MM.1S (cell line): Measurements from ENCODE around the gene PDZRN3.

Source experiments
- DNase-seq: peaks from one replicate; pipeline ENCODE4 v3.0.0-alpha.2; 2015
- H2AFZ ChIP-seq: fragments of 300-600 bp; sonication (generic); 2 replicates; pipeline ENCODE4 v1.6.0; 2016; ENCODE audit warnings: antibody characterized with exemption, low read length
- H3F3A ChIP-seq: fragments of 300-600 bp; sonication (generic); 2 replicates; pipeline ENCODE4 v1.6.1; 2016; ENCODE audit warnings: mild to moderate bottlenecking, antibody characterized with exemption, low read length, moderate library complexity, mixed read lengths; ENCODE audit not compliant: insufficient read depth
- H3K27ac ChIP-seq: fragments of 300-600 bp; sonication (generic); 2 replicates; pipeline ENCODE4 v1.5.1; 2016; ENCODE audit warnings: mild to moderate bottlenecking, low read length
- H3K27me3 ChIP-seq: fragments of 300-600 bp; sonication (generic); replicated peaks from 2 replicates; pipeline ENCODE4 v1.6.0; 2016; ENCODE audit warnings: low read length; ENCODE audit not compliant: insufficient read depth
- H3K36me3 ChIP-seq: fragments of 300-600 bp; sonication (generic); replicated peaks from 2 replicates; pipeline ENCODE4 v1.6.1; 2016; ENCODE audit warnings: mild to moderate bottlenecking, low read length, mixed read lengths; ENCODE audit not compliant: insufficient read depth
- H3K4me1 ChIP-seq: fragments of 300-600 bp; sonication (generic); 2 replicates; pipeline ENCODE4 v1.6.1; 2016; ENCODE audit warnings: low read length, mixed read lengths
- H3K4me2 ChIP-seq: fragments of 300-600 bp; sonication (generic); 2 replicates; pipeline ENCODE4 v1.6.0; 2016; ENCODE audit warnings: low read depth, low read length
- H3K4me3 ChIP-seq: fragments of 300-600 bp; sonication (generic); 2 replicates; pipeline ENCODE4 v1.5.1; 2016; ENCODE audit warnings: low read length, mixed read lengths
- H3K79me2 ChIP-seq: fragments of 300-600 bp; sonication (generic); 2 replicates; pipeline ENCODE4 v1.6.1; 2016; ENCODE audit warnings: mixed run types, low read length, mixed read lengths
- H3K9ac ChIP-seq: fragments of 300-600 bp; sonication (generic); 2 replicates; pipeline ENCODE4 v1.6.1; 2016; ENCODE audit warnings: low read length, mixed read lengths
- H3K9me2 ChIP-seq: fragments of 300-600 bp; sonication (generic); replicated peaks from 2 replicates; pipeline ENCODE4 v1.6.1; 2016; ENCODE audit warnings: mild to moderate bottlenecking, low read length, mixed read lengths; ENCODE audit not compliant: insufficient read depth
- H3K9me3 ChIP-seq: fragments of 300-600 bp; sonication (generic); replicated peaks from 2 replicates; pipeline ENCODE4 v1.6.1; 2016; ENCODE audit warnings: mild to moderate bottlenecking, low read length, mixed read lengths; ENCODE audit not compliant: insufficient read depth
- H4K20me1 ChIP-seq: fragments of 300-600 bp; sonication (generic); 2 replicates; pipeline ENCODE4 v1.6.1; 2016; ENCODE audit warnings: mild to moderate bottlenecking, low read length, moderate library complexity, mixed read lengths; ENCODE audit not compliant: insufficient read depth
- EZH2 ChIP-seq: fragments of 300-600 bp; sonication (generic); optimal IDR thresholded peaks from 2 replicates; pipeline ENCODE3; 2017; ENCODE audit warnings: low read depth, mild to moderate bottlenecking, antibody characterized with exemption, low read length, mixed read lengths
- EZH2phosphoT487 ChIP-seq: fragments of 300-600 bp; sonication (generic); IDR thresholded peaks from 2 replicates; pipeline ENCODE4 v1.6.1; 2018; ENCODE audit warnings: antibody characterized with exemption, low read length
- TF ChIP-seq, protein P1 (sequence below): fragments of 300-600 bp; sonication (generic); IDR thresholded peaks from 2 replicates; pipeline ENCODE4 v1.5.1; 2016; ENCODE audit warnings: antibody characterized with exemption, low read length, mixed read lengths

PDZRN3 gene

GRCh38 chr3:73405853-73406252 lies 218.9 kb downstream of the PDZRN3 start:
- Histone ChIP-seq H3K27me3 (no peaks in the 10 kb centered on the region), H3K4me2 (no peak overlapping the region), H2AFZ (no peak overlapping the region), H3K4me1 (no peaks in the 10 kb centered on the region), H3K9me3 (no peaks in the 10 kb centered on the region), H4K20me1 (no peaks in the 10 kb centered on the region), H3K79me2 (no peaks in the 10 kb centered on the region), H3K4me3 (no peak overlapping the region), H3K9me2 (no peaks in the 10 kb centered on the region), H3F3A (no peaks in the 10 kb centered on the region), H3K36me3 (no peaks in the 10 kb centered on the region), H3K9ac (no peak overlapping the region), H3K27ac (no peak overlapping the region)
- TF ChIP-seq, protein P1, sequence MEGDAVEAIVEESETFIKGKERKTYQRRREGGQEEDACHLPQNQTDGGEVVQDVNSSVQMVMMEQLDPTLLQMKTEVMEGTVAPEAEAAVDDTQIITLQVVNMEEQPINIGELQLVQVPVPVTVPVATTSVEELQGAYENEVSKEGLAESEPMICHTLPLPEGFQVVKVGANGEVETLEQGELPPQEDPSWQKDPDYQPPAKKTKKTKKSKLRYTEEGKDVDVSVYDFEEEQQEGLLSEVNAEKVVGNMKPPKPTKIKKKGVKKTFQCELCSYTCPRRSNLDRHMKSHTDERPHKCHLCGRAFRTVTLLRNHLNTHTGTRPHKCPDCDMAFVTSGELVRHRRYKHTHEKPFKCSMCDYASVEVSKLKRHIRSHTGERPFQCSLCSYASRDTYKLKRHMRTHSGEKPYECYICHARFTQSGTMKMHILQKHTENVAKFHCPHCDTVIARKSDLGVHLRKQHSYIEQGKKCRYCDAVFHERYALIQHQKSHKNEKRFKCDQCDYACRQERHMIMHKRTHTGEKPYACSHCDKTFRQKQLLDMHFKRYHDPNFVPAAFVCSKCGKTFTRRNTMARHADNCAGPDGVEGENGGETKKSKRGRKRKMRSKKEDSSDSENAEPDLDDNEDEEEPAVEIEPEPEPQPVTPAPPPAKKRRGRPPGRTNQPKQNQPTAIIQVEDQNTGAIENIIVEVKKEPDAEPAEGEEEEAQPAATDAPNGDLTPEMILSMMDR: no peak
- no peak for DNase-seq

GRCh38 chr3:73405000-73405399 lies 219.7 kb downstream of the PDZRN3 start:
- TF ChIP-seq EZH2phosphoT487 (no peak), EZH2 (no peak)
- TF ChIP-seq, protein P1: no peak

GRCh38 chr3:73404435-73404834 lies 220.3 kb downstream of the PDZRN3 start:
- Histone ChIP-seq H3K4me1 (no peaks in the 10 kb centered on the region), H3K27ac (no peak overlapping the region), H3K4me2 (no peak overlapping the region), H3K36me3 (no peaks in the 10 kb centered on the region), H3K9me2 (no peaks in the 10 kb centered on the region), H3F3A (no peaks in the 10 kb centered on the region), H3K9ac (no peak overlapping the region), H3K9me3 (no peaks in the 10 kb centered on the region), H3K4me3 (no peak overlapping the region), H3K79me2 (no peaks in the 10 kb centered on the region), H3K27me3 (no peaks in the 10 kb centered on the region), H4K20me1 (no peaks in the 10 kb centered on the region), H2AFZ (no peak overlapping the region)
- DNase-seq: no peak
- TF ChIP-seq, protein P1: no peak

More at GRCh38 chr3:73405000-73405399, 219.7 kb downstream of the PDZRN3 start:
- H2AFZ ChIP-seq: no peak overlapping the region
- H3K9me2 ChIP-seq: no peaks in the 10 kb centered on the region
- no peak for DNase-seq
- no peaks in the 10 kb centered on the region for H3K79me2 ChIP-seq
- no peaks in the 10 kb centered on the region for H4K20me1 ChIP-seq
- H3K27ac ChIP-seq: no peak overlapping the region
- H3K9me3 ChIP-seq: no peaks in the 10 kb centered on the region
- H3F3A ChIP-seq: no peaks in the 10 kb centered on the region
- H3K4me3 ChIP-seq: no peak overlapping the region
- H3K9ac ChIP-seq: no peak overlapping the region
- no peaks in the 10 kb centered on the region for H3K27me3 ChIP-seq
- H3K4me1 ChIP-seq: no peaks in the 10 kb centered on the region
- H3K4me2 ChIP-seq: no peak overlapping the region
- no peaks in the 10 kb centered on the region for H3K36me3 ChIP-seq

DNA sequence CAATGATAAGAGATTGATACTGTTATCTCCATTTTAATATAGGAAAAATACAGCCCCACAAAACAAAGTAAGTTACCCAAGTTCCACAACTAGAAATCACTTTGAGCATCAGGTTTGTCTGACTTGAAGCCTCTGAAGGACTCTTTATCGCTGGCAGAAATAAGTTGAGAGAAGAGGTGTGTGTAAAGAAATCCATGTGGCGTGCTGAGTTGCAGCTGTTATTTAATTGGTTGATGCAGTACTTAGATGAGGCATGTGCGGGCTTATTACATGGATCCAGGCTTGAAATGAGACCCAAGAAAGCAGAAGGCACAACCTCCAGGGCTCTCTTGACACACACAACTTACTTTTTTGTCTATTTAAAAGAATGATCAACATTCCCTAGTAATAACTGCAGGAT lies 221.3 kb downstream of the PDZRN3 start:
- no peaks in the 10 kb centered on the region for H3K9me3 ChIP-seq
- no peak for DNase-seq

More for the DNA sequence above, 221.3 kb downstream of the PDZRN3 start:
- Histone ChIP-seq H3K4me3 (no peak overlapping the region), H3F3A (no peaks in the 10 kb centered on the region), H3K27ac (no peak overlapping the region), H3K4me1 (no peaks in the 10 kb centered on the region), H2AFZ (no peak overlapping the region), H3K9ac (no peak overlapping the region), H3K36me3 (no peaks in the 10 kb centered on the region), H4K20me1 (no peaks in the 10 kb centered on the region), H3K4me2 (no peak overlapping the region), H3K9me2 (no peaks in the 10 kb centered on the region), H3K79me2 (no peaks in the 10 kb centered on the region), H3K27me3 (no peaks in the 10 kb centered on the region)
- TF ChIP-seq EZH2phosphoT487: no peak
- TF ChIP-seq EZH2: no peak
- TF ChIP-seq, protein P1: no peak
